RWPE2 (cell line): ENCODE results near the gene BANF1.

ENCODE experiments used
- ATAC-seq: fragments of 200-7000 bp; cut with Tn5 transposase; 3 replicates; pipeline ENCODE4 v1.9.1; 2021; ENCODE audit warnings: low read depth
- DNase-seq: peaks from one replicate; pipeline ENCODE4 v3.0.0-alpha.2; 2020; ENCODE audit warnings: low spot score
- H3K27ac ChIP-seq: fragments of 450-650 bp; 2 replicates; pipeline ENCODE4 v1.5.1; 2017; ENCODE audit warnings: mild to moderate bottlenecking; ENCODE audit not compliant: poor library complexity, severe bottlenecking
- H3K27me3 ChIP-seq: fragments of 250-450 bp; sonication (Bioruptor Pico); 2 replicates; pipeline ENCODE4 v1.5.1; 2021; ENCODE audit warnings: mild to moderate bottlenecking, moderate library complexity; ENCODE audit not compliant: insufficient read depth, poor library complexity, severe bottlenecking
- H3K36me3 ChIP-seq: fragments of 250-450 bp; sonication (Bioruptor Pico); 2 replicates; pipeline ENCODE4 v1.5.1; 2020; ENCODE audit warnings: low read depth, mild to moderate bottlenecking, moderate library complexity
- H3K4me1 ChIP-seq: fragments of 250-450 bp; sonication (Bioruptor Pico); 2 replicates; pipeline ENCODE4 v1.5.1; 2021; ENCODE audit warnings: mild to moderate bottlenecking, moderate library complexity; ENCODE audit not compliant: insufficient read depth, poor library complexity, severe bottlenecking
- H3K4me3 ChIP-seq: fragments of 250-450 bp; sonication (Bioruptor Pico); 2 replicates; pipeline ENCODE4 v1.5.1; 2021; ENCODE audit warnings: mild to moderate bottlenecking, moderate library complexity; ENCODE audit not compliant: severe bottlenecking
- H3K9me3 ChIP-seq: fragments of 250-450 bp; sonication (Bioruptor Pico); 2 replicates; pipeline ENCODE4 v1.5.1; 2021; ENCODE audit warnings: mild to moderate bottlenecking, moderate library complexity; ENCODE audit not compliant: severe bottlenecking
- TF ChIP-seq, protein P1 (sequence below): fragments of 450-650 bp; IDR thresholded peaks from one replicate; pipeline ENCODE4 v1.5.1; 2017; ENCODE audit warnings: mild to moderate bottlenecking, moderate library complexity; ENCODE audit not compliant: poor library complexity, severe bottlenecking

Gene BANF1

DNA sequence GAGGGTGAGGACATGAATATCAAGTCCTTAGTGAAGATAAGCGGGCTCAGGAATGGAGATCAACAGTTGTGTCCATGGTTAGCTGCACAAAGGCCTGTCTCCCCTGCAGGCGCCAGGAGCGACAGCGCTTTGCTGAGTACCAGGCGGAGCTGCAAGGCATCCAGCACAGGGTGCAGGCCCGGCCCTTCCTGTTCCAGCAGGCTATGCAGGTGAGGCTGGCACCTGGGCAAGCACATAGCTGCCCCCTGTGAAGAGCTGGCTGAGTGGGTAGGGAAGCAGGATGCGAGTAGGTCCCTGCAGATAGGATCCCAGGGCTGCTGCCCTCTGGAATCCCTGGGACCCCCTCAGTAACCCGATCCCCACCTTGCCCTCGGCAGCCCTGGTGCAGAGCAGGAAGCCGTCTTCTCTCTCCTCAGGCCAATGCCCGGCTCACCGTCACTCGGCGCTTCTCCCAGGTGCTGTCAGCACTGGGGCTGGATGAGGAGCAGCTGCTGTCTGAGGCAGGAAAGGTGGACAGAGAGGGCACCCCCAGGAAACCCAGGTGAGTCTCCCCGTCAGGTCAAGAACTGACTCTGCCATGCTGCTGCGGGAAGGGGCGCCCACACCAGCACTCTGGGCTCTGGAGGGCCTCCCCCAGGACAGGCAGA, 43.4 kb upstream of the BANF1 start:
- DNase-seq, result no peak
- no peak overlapping the region for H3K27ac ChIP-seq
- no peaks in the 10 kb centered on the region for H3K27me3 ChIP-seq
- no peak for ATAC-seq
- peaks cover 6% of the 10 kb centered on the region for H3K4me1 ChIP-seq
- H3K36me3 ChIP-seq, result peaks cover 3% of the 10 kb centered on the region
- no peak overlapping the region for H3K4me3 ChIP-seq
- TF ChIP-seq, protein P1, sequence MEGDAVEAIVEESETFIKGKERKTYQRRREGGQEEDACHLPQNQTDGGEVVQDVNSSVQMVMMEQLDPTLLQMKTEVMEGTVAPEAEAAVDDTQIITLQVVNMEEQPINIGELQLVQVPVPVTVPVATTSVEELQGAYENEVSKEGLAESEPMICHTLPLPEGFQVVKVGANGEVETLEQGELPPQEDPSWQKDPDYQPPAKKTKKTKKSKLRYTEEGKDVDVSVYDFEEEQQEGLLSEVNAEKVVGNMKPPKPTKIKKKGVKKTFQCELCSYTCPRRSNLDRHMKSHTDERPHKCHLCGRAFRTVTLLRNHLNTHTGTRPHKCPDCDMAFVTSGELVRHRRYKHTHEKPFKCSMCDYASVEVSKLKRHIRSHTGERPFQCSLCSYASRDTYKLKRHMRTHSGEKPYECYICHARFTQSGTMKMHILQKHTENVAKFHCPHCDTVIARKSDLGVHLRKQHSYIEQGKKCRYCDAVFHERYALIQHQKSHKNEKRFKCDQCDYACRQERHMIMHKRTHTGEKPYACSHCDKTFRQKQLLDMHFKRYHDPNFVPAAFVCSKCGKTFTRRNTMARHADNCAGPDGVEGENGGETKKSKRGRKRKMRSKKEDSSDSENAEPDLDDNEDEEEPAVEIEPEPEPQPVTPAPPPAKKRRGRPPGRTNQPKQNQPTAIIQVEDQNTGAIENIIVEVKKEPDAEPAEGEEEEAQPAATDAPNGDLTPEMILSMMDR, result no peak
- H3K9me3 ChIP-seq, result no peaks in the 10 kb centered on the region

DNA sequence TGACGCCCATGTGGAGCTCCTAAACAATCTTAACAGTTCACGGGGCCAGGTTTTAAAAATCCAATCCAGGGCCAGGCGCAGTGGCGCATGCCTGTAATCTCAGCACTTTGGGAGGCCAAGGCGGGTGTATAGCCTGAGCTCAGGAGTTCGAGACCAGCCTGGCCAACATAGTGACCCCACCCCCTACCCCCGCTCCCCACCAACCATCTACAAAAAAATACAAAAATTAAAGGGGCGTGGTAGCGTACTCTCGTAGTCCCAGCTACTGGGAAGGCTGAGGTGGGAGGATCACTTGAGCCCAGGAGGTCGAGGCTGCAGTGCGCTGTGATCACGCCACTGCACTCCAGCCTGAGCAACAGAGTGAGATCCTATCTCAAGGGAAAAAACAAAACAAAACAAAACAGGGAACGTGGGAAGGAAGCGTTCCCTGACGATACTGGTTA, 41.5 kb upstream of the BANF1 start:
- TF ChIP-seq, protein P1, result no peak
- H3K27ac ChIP-seq, result peak overlapping the region; percentile 45
- ATAC-seq, result no peak; the same call in 2 of the 3 replicates
- DNase-seq, result no peak
- H3K9me3 ChIP-seq, result no peaks in the 10 kb centered on the region
- H3K27me3 ChIP-seq, result no peaks in the 10 kb centered on the region
- peaks cover 23% of the 10 kb centered on the region for H3K36me3 ChIP-seq
- H3K4me1 ChIP-seq, result peaks cover 6% of the 10 kb centered on the region
- peak overlapping the region; percentile 91 for H3K4me3 ChIP-seq

DNA sequence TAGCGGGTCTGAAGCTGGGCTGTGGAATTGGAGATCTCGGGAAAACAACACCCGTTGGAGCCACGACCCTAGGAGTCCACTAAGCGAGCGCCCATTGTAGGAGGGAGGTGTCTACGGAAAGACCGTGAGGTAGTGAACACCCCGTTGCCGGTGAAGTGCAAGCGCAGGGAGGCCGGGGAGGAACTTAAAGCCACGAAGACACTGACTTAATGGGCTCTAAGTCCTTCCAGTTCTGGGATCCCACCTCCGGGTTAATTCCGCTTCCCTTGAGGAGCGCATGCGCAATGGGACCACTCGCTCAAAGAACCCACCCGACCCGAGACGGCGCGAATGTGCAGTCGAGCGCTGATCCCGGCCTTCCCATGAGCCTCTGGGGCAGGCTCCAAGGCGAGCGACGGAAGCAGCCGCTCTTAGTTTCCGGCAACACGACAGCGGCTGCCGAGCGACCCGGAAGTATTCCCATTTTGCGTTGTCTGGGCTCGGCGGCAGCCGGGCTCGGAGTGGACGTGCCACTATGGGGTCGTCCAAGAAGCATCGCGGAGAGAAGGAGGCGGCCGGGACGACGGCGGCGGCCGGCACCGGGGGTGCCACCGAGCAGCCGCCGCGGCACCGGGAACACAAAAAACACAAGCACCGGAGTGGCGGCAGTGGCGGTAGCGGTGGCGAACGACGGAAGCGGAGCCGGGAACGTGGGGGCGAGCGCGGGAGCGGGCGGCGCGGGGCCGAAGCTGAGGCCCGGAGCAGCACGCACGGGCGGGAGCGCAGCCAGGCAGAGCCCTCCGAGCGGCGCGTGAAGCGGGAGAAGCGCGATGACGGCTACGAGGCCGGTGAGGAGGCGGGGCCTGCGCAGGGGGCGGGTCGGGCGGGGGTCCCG, 40.8 kb upstream of the BANF1 start, which contains the start of gene SART1:
TSS of gene SART1 (plus strand) at position 468 of the 874 bp plus-strand sequence. CDS start at position 515, 47 bp downstream.
- ATAC-seq (peak; percentile 93), DNase-seq (peak; percentile 97)
- Histone ChIP-seq H3K9me3 (no peaks in the 10 kb centered on the region), H3K27me3 (no peaks in the 10 kb centered on the region), H3K4me3 (peak within 1 kb of the TSS; percentile 91), H3K27ac (peak within 1 kb of the TSS; percentile 45), H3K4me1 (peaks cover 6% of the 10 kb centered on the region), H3K36me3 (peaks cover 29% of the 10 kb centered on the region)
- TF ChIP-seq, protein P1, result no peak

DNA sequence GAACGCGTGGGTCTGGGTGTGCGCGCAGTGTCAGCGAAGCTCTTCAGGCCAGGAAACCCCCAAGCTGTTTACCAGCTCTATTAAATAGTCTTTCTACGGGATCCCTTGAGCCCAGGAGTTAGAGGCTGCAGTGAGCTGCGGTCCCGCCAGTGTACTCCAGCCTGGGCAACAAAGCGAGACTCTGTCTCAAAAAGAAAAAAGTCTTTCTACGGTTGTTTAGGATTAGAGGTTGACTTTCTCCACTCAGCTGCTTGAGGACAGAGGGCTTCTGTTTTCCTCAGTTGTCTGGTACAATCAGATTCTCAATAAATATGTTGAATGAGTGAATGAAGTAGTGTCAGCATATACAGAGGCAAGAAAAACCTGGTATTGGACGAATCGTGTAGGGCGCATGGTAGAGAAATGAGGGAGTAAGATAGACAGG, 40.1 kb upstream of the BANF1 start:
- no peaks in the 10 kb centered on the region for H3K9me3 ChIP-seq
- no peaks in the 10 kb centered on the region for H3K27me3 ChIP-seq
- peak overlapping the region; percentile 45 for H3K27ac ChIP-seq
- peaks cover 36% of the 10 kb centered on the region for H3K36me3 ChIP-seq
- H3K4me3 ChIP-seq, result peak overlapping the region; percentile 91
- TF ChIP-seq, protein P1, result no peak
- peaks cover 6% of the 10 kb centered on the region for H3K4me1 ChIP-seq
- no peak for DNase-seq
- no peak for ATAC-seq
